T-helper 1 cell treated with Interleukin-12 subunit alpha and Interleukin-12 subunit beta and Interleukin-4 antibody, amounts not matched to agents 30 μg/mL and 1 μg/mL, for 36 hours (primary cell): Measurements from ENCODE around the gene FCRL3.

Experiments used
- H3K27ac Mint-ChIP-seq: one replicate; pipeline ENCODE4 v1.8.0; 2021; ENCODE audit warnings: mild to moderate bottlenecking, mixed read lengths
- H3K27me3 Mint-ChIP-seq: one replicate; pipeline ENCODE4 v1.8.0; 2021; ENCODE audit warnings: low read depth, mixed read lengths
- H3K36me3 Mint-ChIP-seq: one replicate; pipeline ENCODE4 v1.8.0; 2021; ENCODE audit warnings: low read depth, mixed read lengths
- H3K4me1 Mint-ChIP-seq: one replicate; pipeline ENCODE4 v1.8.0; 2021; ENCODE audit warnings: low read depth, mixed read lengths
- H3K4me3 Mint-ChIP-seq: one replicate; pipeline ENCODE4 v1.8.0; 2021; ENCODE audit warnings: mild to moderate bottlenecking, moderate library complexity, mixed read lengths
- H3K9me3 Mint-ChIP-seq: one replicate; pipeline ENCODE4 v1.8.0; 2021; ENCODE audit warnings: mixed read lengths

Gene FCRL3

DNA sequence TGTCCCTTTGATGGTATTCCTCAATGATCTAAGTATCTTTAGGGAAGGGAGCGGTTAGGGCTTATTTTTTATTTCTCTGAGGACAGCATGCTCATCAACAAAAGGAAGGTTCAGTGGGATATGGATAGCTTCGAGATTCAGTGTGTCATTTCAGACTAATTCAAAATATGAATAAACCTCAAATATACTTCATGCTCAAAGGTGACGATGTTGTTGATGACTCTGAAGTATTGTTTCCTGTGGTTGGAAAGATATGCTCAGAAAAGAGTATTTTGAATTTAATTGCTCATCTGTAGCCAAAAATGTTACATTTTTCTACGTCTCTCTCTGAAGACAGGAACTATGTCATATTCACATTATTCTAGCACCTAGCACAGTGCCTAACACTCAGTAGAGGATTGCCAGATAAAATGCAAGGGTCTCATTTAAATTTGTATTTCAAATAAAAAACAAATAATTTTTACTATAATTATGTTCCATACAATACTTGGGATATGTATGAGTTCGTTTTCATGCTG is 1.8 kb upstream of the FCRL3 start:
- Mint-ChIP-seq H3K27ac (no peak overlapping the region), H3K4me1 (no peaks in the 10 kb centered on the region), H3K4me3 (no peak overlapping the region), H3K27me3 (peaks cover 3% of the 10 kb centered on the region), H3K36me3 (no peaks in the 10 kb centered on the region), H3K9me3 (no peaks in the 10 kb centered on the region)

- Mint-ChIP-seq H3K9me3 (no peaks in the 10 kb centered on the region), H3K4me1 (no peaks in the 10 kb centered on the region), H3K27me3 (peaks cover 3% of the 10 kb centered on the region), H3K4me3 (no peak overlapping the region), H3K27ac (no peak overlapping the region), H3K36me3 (no peaks in the 10 kb centered on the region)
These were observed 264 bp downstream of the FCRL3 start for GRCh38 chr1:157700305-157700704.

DNA sequence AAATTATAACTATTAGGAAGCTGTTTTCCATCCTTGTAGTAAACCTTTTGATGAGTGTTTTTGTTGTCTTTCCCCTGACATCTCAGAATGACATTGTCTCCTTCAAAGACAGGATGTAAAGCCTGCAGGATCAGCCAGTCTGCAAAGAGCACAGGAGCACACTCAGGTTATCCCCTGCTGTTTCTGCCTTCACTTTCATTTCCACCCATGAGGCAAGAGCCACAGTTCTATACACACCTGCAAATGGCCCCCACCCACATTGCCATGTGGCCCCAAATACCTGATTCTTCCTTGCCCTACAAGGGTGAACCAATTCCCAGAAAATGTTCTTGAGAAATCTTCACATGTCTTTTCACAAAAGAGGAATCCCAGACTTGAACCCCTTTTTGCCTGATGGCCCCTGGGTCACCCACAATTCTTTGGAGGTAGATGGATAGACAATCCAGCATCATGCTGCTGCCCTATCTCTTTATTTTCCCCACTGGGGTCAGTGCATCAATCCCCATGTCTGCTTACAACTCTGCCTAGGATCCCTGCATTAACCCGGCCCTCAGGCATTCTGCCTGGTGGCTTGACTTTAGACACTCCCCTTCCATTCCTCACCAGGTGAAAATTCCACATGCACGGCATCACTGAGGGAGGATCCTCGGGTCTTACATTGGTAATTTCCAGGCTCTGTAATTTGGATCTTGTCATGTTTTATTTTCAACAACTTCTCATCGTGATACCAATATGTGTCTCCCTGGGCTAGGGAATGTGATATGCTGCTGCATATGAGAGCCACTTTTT is 2.6 kb downstream of the FCRL3 start:
- no peaks in the 10 kb centered on the region for H3K9me3 Mint-ChIP-seq
- H3K27me3 Mint-ChIP-seq, result peaks cover 3% of the 10 kb centered on the region
- H3K4me1 Mint-ChIP-seq, result no peaks in the 10 kb centered on the region
- no peak overlapping the region for H3K4me3 Mint-ChIP-seq
- no peaks in the 10 kb centered on the region for H3K36me3 Mint-ChIP-seq
- H3K27ac Mint-ChIP-seq, result no peak overlapping the region

DNA sequence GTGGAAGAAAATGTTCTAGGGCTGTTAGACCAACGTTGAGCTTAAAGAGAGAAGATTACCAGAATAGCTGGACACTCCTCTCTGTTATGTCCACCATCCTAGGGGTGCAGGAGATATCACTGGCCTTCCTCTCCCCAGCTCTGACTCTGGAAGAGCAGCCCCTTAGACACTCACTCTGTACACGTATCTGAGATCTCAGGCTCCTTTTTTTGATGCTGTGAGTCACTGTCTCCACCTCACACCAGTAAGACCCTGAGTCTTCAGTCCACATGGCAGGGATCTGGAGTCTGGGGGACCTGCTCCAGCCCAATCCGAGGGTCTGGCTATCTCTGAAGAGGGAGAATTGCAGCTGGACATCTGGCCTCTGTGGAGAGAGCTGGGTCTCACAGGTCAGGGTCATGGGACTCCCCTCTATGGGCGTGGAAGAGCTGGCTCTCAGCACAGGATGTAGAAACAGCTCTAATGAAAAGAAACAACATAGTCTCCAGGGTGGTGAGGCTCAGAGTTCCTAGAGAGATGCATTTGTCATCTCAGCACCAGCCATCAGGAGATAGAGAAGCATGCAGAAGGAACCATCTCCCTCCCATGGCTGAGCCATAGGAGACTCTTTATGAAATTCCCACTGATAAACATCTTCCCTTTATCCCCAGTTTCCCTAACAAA is 3.5 kb downstream of the FCRL3 start:
- Mint-ChIP-seq H3K27me3 (peaks cover 3% of the 10 kb centered on the region), H3K4me1 (no peaks in the 10 kb centered on the region), H3K4me3 (no peak overlapping the region), H3K27ac (no peak overlapping the region), H3K9me3 (no peaks in the 10 kb centered on the region), H3K36me3 (no peaks in the 10 kb centered on the region)

DNA sequence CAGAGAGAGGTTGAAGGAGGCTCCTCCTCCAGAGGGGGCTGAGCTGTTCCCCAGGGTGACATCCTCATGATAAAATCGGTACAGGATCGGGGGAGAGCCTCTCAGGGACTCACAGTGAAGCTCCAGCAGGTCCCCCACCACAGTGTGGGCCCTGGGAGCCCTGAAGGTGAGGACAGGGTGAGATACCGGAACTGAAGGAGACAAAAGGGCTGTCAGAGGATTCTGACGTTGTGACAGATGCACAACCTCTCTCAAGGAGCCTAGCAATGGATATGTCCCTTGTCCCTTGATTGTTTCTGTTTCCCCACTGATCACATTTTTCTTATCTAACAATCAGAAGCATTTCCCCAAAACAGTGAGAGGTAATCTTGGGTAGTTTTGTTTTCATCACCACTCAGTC is 5.2 kb downstream of the FCRL3 start:
- H3K27me3 Mint-ChIP-seq, result peaks cover 3% of the 10 kb centered on the region
- no peak overlapping the region for H3K27ac Mint-ChIP-seq
- no peaks in the 10 kb centered on the region for H3K4me1 Mint-ChIP-seq
- no peaks in the 10 kb centered on the region for H3K9me3 Mint-ChIP-seq
- no peaks in the 10 kb centered on the region for H3K36me3 Mint-ChIP-seq
- H3K4me3 Mint-ChIP-seq, result no peak overlapping the region

- no peaks in the 10 kb centered on the region for H3K9me3 Mint-ChIP-seq
- no peaks in the 10 kb centered on the region for H3K36me3 Mint-ChIP-seq
- H3K27ac Mint-ChIP-seq, result no peak overlapping the region
- no peaks in the 10 kb centered on the region for H3K27me3 Mint-ChIP-seq
- H3K4me3 Mint-ChIP-seq, result no peak overlapping the region
- H3K4me1 Mint-ChIP-seq, result no peaks in the 10 kb centered on the region
These were observed 9.2 kb downstream of the FCRL3 start for GRCh38 chr1:157691285-157691920.

- Mint-ChIP-seq H3K36me3 (no peaks in the 10 kb centered on the region), H3K9me3 (no peaks in the 10 kb centered on the region), H3K27me3 (no peaks in the 10 kb centered on the region), H3K27ac (no peak overlapping the region), H3K4me1 (no peaks in the 10 kb centered on the region), H3K4me3 (no peak overlapping the region)
These were observed 17.7 kb downstream of the FCRL3 start for GRCh38 chr1:157682710-157683437.

- peaks cover 7% of the 10 kb centered on the region for H3K9me3 Mint-ChIP-seq
- H3K27me3 Mint-ChIP-seq, result no peaks in the 10 kb centered on the region
- no peak overlapping the region for H3K4me3 Mint-ChIP-seq
- H3K36me3 Mint-ChIP-seq, result no peaks in the 10 kb centered on the region
- H3K27ac Mint-ChIP-seq, result no peak overlapping the region
- no peaks in the 10 kb centered on the region for H3K4me1 Mint-ChIP-seq
These were observed 21.8 kb downstream of the FCRL3 start for GRCh38 chr1:157678721-157679120.

DNA sequence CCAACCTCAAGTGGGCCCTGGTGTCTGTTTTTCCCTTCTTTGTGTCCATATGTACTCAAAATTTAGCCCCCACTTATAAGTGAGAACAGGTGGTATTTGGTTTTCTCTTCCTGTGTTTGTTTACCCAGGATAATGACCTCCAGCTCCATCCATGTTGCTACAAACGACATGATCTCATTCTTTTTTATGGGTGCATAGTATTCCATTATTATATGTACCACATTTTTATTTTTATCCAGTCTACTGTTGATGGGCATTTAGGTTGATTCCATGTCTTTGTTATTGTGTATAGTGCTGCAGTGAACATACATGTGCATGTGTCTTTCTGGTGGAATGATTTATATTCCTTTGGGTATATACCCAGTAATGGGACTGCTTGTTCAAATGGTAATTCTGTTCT is 27.6 kb downstream of the FCRL3 start:
- Mint-ChIP-seq H3K4me3 (no peak overlapping the region), H3K27me3 (no peaks in the 10 kb centered on the region), H3K36me3 (no peaks in the 10 kb centered on the region), H3K9me3 (peaks cover 13% of the 10 kb centered on the region), H3K4me1 (no peaks in the 10 kb centered on the region), H3K27ac (no peak overlapping the region)

GRCh38 chr1:157671895-157672294 is 28.7 kb downstream of the FCRL3 start:
- no peaks in the 10 kb centered on the region for H3K27me3 Mint-ChIP-seq
- H3K36me3 Mint-ChIP-seq, result no peaks in the 10 kb centered on the region
- H3K9me3 Mint-ChIP-seq, result peaks cover 13% of the 10 kb centered on the region
- no peak overlapping the region for H3K27ac Mint-ChIP-seq
- no peak overlapping the region for H3K4me3 Mint-ChIP-seq
- no peaks in the 10 kb centered on the region for H3K4me1 Mint-ChIP-seq

DNA sequence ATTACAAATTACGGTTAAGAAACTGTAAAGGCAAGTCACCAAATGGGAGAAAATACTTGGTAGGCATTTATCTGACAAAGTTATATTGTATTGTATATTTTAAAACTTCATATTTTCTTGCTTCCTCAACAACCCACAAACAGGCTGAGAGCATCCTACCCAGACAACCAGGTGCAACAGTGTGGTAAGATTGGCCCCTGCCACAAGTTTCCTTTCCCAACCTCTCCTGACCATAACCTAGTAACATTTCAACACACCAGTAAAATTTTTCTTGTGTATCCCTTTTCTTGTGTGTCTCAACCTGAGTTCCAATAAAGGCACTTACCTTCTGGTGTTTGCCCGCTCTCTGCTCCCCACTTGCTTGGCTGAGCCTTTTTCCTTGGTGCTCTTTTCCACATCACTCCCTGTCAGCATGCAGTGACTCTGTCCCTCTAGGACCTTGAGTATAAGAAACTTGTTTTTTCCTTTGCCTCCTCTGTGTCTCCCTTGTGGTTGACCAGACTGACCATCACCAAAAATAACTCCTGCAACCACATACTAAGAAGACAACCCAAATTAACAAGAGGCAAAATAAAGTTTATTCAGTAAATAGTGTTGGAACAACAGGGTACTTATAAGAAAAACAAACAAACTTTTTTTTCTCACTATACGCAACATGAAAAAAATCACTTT is 40.9 kb downstream of the FCRL3 start:
- no peaks in the 10 kb centered on the region for H3K36me3 Mint-ChIP-seq
- peaks cover 12% of the 10 kb centered on the region for H3K27me3 Mint-ChIP-seq
- H3K4me3 Mint-ChIP-seq, result no peak overlapping the region
- H3K9me3 Mint-ChIP-seq, result no peaks in the 10 kb centered on the region
- H3K27ac Mint-ChIP-seq, result no peak overlapping the region
- H3K4me1 Mint-ChIP-seq, result no peaks in the 10 kb centered on the region

DNA sequence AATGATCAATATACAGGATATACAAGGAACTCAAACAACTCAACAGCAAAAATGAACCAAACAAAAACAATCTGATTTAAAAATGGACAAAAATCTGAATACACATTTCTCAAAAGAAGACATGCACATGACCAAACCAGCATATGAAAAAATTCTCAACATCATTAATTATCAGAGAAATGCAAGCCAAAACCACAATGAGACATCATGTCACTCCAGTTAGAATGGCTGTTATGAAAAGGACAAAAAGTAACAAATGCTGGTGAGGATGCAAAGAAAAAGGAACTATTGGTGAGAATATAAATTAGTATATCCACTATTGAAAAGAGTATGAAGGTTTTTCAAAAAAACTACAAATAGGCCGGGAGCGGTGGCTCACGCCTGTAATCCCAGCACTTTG is 42.0 kb downstream of the FCRL3 start:
- Mint-ChIP-seq H3K4me3 (no peak overlapping the region), H3K27ac (no peak overlapping the region), H3K36me3 (no peaks in the 10 kb centered on the region)

DNA sequence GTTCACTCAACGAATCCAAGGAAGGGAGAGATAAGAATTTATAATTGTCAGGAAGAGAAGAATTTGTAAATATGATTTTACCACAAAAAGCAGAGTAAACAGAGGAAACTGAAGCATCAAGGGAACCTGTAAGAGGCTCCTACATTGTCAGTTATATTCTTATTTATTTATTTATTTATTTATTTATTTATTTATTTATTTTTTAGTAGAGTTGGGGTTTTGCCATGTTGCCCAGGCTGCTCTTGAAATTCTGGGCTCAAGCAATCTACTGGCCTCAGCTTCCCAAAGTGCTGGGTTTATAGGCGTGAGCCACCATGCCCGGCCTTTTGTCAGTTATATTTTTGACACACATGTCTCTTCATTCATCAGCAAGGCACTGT is 47.1 kb downstream of the FCRL3 start:
- H3K4me1 Mint-ChIP-seq, result peaks cover 2% of the 10 kb centered on the region
- H3K9me3 Mint-ChIP-seq, result no peaks in the 10 kb centered on the region
- H3K27ac Mint-ChIP-seq, result no peak overlapping the region
- H3K4me3 Mint-ChIP-seq, result no peak overlapping the region
- no peaks in the 10 kb centered on the region for H3K36me3 Mint-ChIP-seq
- H3K27me3 Mint-ChIP-seq, result peaks cover 18% of the 10 kb centered on the region

More for the DNA sequence above, 42.0 kb downstream of the FCRL3 start:
- no peaks in the 10 kb centered on the region for H3K9me3 Mint-ChIP-seq
- H3K4me1 Mint-ChIP-seq, result no peaks in the 10 kb centered on the region
- H3K27me3 Mint-ChIP-seq, result peaks cover 12% of the 10 kb centered on the region

- Mint-ChIP-seq H3K9me3 (no peaks in the 10 kb centered on the region), H3K36me3 (no peaks in the 10 kb centered on the region), H3K4me3 (no peak overlapping the region), H3K4me1 (peaks cover 2% of the 10 kb centered on the region), H3K27me3 (peaks cover 18% of the 10 kb centered on the region), H3K27ac (no peak overlapping the region)
These were observed 47.6 kb downstream of the FCRL3 start for GRCh38 chr1:157652859-157653493.
